Measurements from ENCODE around the gene BMERB1. TPM values are rescaled to one million over a fixed set of nuclear protein-coding genes. Genes with fewer than 3 reads are reported as not detected.

BMERB1 gene
- total RNA-seq, 1 donor from 2014 or later: 47.9 TPM

DNA sequence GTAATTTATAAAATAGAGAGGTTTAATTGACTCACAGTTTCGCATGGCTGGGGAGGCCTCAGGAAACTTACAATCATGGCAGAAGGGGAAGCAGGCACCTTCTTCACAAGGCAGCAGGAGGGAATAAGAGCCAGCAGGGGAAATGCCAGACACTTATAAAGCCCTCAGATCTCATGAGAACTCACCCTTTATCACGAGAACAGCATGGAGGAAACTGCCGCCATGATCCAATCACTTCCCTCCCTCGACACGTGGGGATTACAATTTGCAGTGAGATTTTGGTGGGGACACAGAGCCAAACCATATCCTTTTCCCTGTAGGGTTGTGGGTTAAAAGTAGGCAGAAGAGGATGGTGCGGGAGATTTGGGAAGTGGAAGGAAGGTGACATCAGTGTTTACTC, 101.4 kb downstream of the BMERB1 start:
- Mint-ChIP-seq H3K36me3 (ENCODE audit: unreplicated experiment) (peaks cover 17% of the 10 kb centered on the region), H3K27ac (ENCODE audit: unreplicated experiment) (no peak overlapping the region), H3K9me3 (ENCODE audit: unreplicated experiment) (no peaks in the 10 kb centered on the region), H3K4me1 (ENCODE audit: unreplicated experiment) (no peaks in the 10 kb centered on the region), H3K4me3 (ENCODE audit: unreplicated experiment) (no peak overlapping the region), H3K27me3 (ENCODE audit: unreplicated experiment) (no peaks in the 10 kb centered on the region)
- TF ChIP-seq, protein P1, sequence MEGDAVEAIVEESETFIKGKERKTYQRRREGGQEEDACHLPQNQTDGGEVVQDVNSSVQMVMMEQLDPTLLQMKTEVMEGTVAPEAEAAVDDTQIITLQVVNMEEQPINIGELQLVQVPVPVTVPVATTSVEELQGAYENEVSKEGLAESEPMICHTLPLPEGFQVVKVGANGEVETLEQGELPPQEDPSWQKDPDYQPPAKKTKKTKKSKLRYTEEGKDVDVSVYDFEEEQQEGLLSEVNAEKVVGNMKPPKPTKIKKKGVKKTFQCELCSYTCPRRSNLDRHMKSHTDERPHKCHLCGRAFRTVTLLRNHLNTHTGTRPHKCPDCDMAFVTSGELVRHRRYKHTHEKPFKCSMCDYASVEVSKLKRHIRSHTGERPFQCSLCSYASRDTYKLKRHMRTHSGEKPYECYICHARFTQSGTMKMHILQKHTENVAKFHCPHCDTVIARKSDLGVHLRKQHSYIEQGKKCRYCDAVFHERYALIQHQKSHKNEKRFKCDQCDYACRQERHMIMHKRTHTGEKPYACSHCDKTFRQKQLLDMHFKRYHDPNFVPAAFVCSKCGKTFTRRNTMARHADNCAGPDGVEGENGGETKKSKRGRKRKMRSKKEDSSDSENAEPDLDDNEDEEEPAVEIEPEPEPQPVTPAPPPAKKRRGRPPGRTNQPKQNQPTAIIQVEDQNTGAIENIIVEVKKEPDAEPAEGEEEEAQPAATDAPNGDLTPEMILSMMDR (IDR thresholded peaks at IDR 0.05): no peak
- no peak for DNase-seq (ENCODE audit: extremely low spot score, unreplicated experiment)

GRCh38 chr16:15536843-15537242, 102.5 kb downstream of the BMERB1 start:
- Mint-ChIP-seq H3K36me3 (ENCODE audit: unreplicated experiment) (peaks cover 17% of the 10 kb centered on the region), H3K4me3 (ENCODE audit: unreplicated experiment) (no peak overlapping the region), H3K27me3 (ENCODE audit: unreplicated experiment) (no peaks in the 10 kb centered on the region), H3K4me1 (ENCODE audit: unreplicated experiment) (no peaks in the 10 kb centered on the region), H3K9me3 (ENCODE audit: unreplicated experiment) (no peaks in the 10 kb centered on the region), H3K27ac (ENCODE audit: unreplicated experiment) (no peak overlapping the region)
- DNase-seq (ENCODE audit: extremely low spot score, unreplicated experiment): no peak
- TF ChIP-seq, protein P1 (IDR thresholded peaks at IDR 0.05): no peak

GRCh38 chr16:15538507-15538906, 104.1 kb downstream of the BMERB1 start:
- H3K27me3 Mint-ChIP-seq (ENCODE audit: unreplicated experiment): no peaks in the 10 kb centered on the region
- H3K9me3 Mint-ChIP-seq (ENCODE audit: unreplicated experiment): no peaks in the 10 kb centered on the region
- TF ChIP-seq, protein P1 (IDR thresholded peaks at IDR 0.05): no peak
- DNase-seq (ENCODE audit: extremely low spot score, unreplicated experiment): no peak
- H3K27ac Mint-ChIP-seq (ENCODE audit: unreplicated experiment): no peak overlapping the region
- H3K4me3 Mint-ChIP-seq (ENCODE audit: unreplicated experiment): no peak overlapping the region
- H3K36me3 Mint-ChIP-seq (ENCODE audit: unreplicated experiment): peaks cover 20% of the 10 kb centered on the region
- no peaks in the 10 kb centered on the region for H3K4me1 Mint-ChIP-seq (ENCODE audit: unreplicated experiment)

DNA sequence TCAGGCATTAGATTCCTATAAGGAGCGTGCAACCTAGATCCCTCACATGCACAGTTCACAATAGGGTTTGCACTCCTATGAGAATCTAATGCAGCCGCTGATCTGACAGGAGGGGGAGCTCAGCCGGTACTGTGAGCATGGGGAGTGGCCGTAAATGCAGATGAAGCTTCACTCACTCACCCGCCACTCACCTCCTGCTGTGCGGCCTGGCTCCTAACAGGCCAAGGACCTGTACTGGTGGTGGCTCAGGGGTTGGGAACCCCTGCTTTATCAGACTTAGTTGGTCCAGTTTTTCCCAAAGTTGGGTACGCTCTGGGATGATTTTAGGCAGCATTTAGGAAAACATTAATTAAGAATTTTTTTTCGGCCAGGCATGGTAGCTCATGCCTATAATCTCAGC, 104.8 kb downstream of the BMERB1 start:
- Mint-ChIP-seq H3K9me3 (ENCODE audit: unreplicated experiment) (no peaks in the 10 kb centered on the region), H3K36me3 (ENCODE audit: unreplicated experiment) (peaks cover 20% of the 10 kb centered on the region), H3K4me3 (ENCODE audit: unreplicated experiment) (no peak overlapping the region), H3K4me1 (ENCODE audit: unreplicated experiment) (no peaks in the 10 kb centered on the region), H3K27ac (ENCODE audit: unreplicated experiment) (no peak overlapping the region), H3K27me3 (ENCODE audit: unreplicated experiment) (no peaks in the 10 kb centered on the region)
- TF ChIP-seq, protein P1 (IDR thresholded peaks at IDR 0.05): no peak
- DNase-seq (ENCODE audit: extremely low spot score, unreplicated experiment): no peak

DNA sequence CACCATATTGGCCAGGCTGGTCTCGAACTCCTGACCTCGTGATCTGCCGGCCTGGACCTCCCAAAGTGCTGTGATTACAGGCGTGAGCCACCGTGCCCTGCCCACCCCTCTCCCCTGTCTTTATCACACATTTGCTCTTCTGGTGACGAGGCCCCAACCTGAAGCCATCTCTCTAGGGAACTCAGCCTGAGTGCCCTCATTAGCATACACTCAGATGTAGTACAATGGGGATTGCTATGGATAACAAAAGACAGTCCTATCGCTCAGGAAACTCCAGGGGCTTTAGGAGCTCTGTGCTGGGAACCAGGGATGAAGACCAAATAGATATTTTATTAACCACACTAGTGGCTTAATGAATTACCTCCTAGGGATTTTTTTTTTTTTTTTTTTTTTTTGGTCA, 107.9 kb downstream of the BMERB1 start:
- no peaks in the 10 kb centered on the region for H3K9me3 Mint-ChIP-seq (ENCODE audit: unreplicated experiment)
- TF ChIP-seq, protein P1 (IDR thresholded peaks at IDR 0.05): no peak
- H3K4me1 Mint-ChIP-seq (ENCODE audit: unreplicated experiment): no peaks in the 10 kb centered on the region
- H3K4me3 Mint-ChIP-seq (ENCODE audit: unreplicated experiment): no peak overlapping the region
- H3K36me3 Mint-ChIP-seq (ENCODE audit: unreplicated experiment): peaks cover 7% of the 10 kb centered on the region
- H3K27ac Mint-ChIP-seq (ENCODE audit: unreplicated experiment): no peak overlapping the region
- H3K27me3 Mint-ChIP-seq (ENCODE audit: unreplicated experiment): no peaks in the 10 kb centered on the region
- no peak for DNase-seq (ENCODE audit: extremely low spot score, unreplicated experiment)
